Loucy (cell line): Measurements from ENCODE around the gene FAM241B.

Experiments used
- H2AFZ ChIP-seq: fragments of 200-600 bp; sonication (generic); 2 replicates; pipeline ENCODE4 v1.6.0; 2016; ENCODE audit warnings: antibody characterized with exemption, mild to moderate bottlenecking, low read length, moderate library complexity
- H3F3A ChIP-seq: fragments of 200-600 bp; 2 replicates; pipeline ENCODE4 v1.6.0; 2016; ENCODE audit warnings: antibody characterized with exemption, low read depth, mild to moderate bottlenecking
- H3K27me3 ChIP-seq: fragments of 200-600 bp; sonication (generic); 2 replicates; pipeline ENCODE4 v1.6.1; 2014; ENCODE audit warnings: low read length, mild to moderate bottlenecking; ENCODE audit not compliant: insufficient read depth, poor library complexity, severe bottlenecking
- H3K36me3 ChIP-seq: fragments of 200-600 bp; sonication (generic); 2 replicates; pipeline ENCODE4 v1.6.1; 2016; ENCODE audit warnings: low read length; ENCODE audit not compliant: insufficient read depth
- H3K4me1 ChIP-seq: fragments of 200-600 bp; sonication (generic); 2 replicates; pipeline ENCODE4 v1.5.1; 2014; ENCODE audit warnings: low read length, mild to moderate bottlenecking; ENCODE audit not compliant: insufficient read depth, poor library complexity, severe bottlenecking
- H3K4me2 ChIP-seq: fragments of 200-600 bp; sonication (generic); 2 replicates; pipeline ENCODE4 v1.6.0; 2014; ENCODE audit warnings: antibody characterized with exemption, low read length, low read depth, mild to moderate bottlenecking; ENCODE audit not compliant: poor library complexity, severe bottlenecking
- H3K4me3 ChIP-seq: fragments of 200-600 bp; sonication (generic); 2 replicates; pipeline ENCODE4 v1.5.1; 2014; ENCODE audit warnings: low read length, mild to moderate bottlenecking, mixed read lengths; ENCODE audit not compliant: poor library complexity, severe bottlenecking
- H3K79me2 ChIP-seq: fragments of 200-600 bp; sonication (generic); 2 replicates; pipeline ENCODE4 v1.6.1; 2014; ENCODE audit warnings: low read length; ENCODE audit not compliant: insufficient read depth
- H3K9ac ChIP-seq: fragments of 200-600 bp; sonication (generic); 2 replicates; pipeline ENCODE4 v1.6.0; 2014; ENCODE audit warnings: mild to moderate bottlenecking, low read depth, low read length, moderate library complexity; ENCODE audit not compliant: poor library complexity, severe bottlenecking
- H3K9me2 ChIP-seq: fragments of 200-600 bp; sonication (generic); replicated peaks from 2 replicates; pipeline ENCODE4 v1.6.1; 2016; ENCODE audit warnings: low read depth, low read length, mixed read lengths
- H3K9me3 ChIP-seq: fragments of 200-600 bp; sonication (generic); 2 replicates; pipeline ENCODE4 v1.6.1; 2014; ENCODE audit warnings: mild to moderate bottlenecking, antibody characterized with exemption, low read length, low read depth; ENCODE audit not compliant: insufficient read depth
- H4K20me1 ChIP-seq: fragments of 200-600 bp; sonication (generic); 2 replicates; pipeline ENCODE4 v1.6.0; 2014; ENCODE audit warnings: antibody characterized with exemption, low read length, mild to moderate bottlenecking; ENCODE audit not compliant: insufficient read depth, poor library complexity, severe bottlenecking
- CTCF ChIP-seq: fragments of 200-600 bp; sonication (generic); conservative IDR thresholded peaks from 2 replicates; pipeline ENCODE4 v1.5.1; 2014; ENCODE audit warnings: mild to moderate bottlenecking, antibody characterized with exemption, low read length
- EZH2phosphoT487 ChIP-seq: fragments of 200-600 bp; IDR thresholded peaks from 2 replicates; pipeline ENCODE4 v1.6.1; 2018; ENCODE audit warnings: antibody characterized with exemption, mild to moderate bottlenecking, moderate library complexity, borderline replicate concordance

FAM241B gene

GRCh38 chr10:69648461-69648860, 18.4 kb downstream of the FAM241B start:
- H3K9ac ChIP-seq: no peak overlapping the region
- 0 out of 2 replicates have a peak, but pooled peaks cover 3% of the 10 kb centered on the region for H3K9me3 ChIP-seq
- no peaks in the 10 kb centered on the region for H3K79me2 ChIP-seq
- no peak overlapping the region for H3K4me3 ChIP-seq
- no peaks in the 10 kb centered on the region for H4K20me1 ChIP-seq
- H3K36me3 ChIP-seq: no peaks in the 10 kb centered on the region
- TF ChIP-seq EZH2phosphoT487: no peak
- no peak for TF ChIP-seq CTCF
- H3K9me2 ChIP-seq: no peaks in the 10 kb centered on the region
- peaks cover 16% of the 10 kb centered on the region for H3K4me1 ChIP-seq
- H3F3A ChIP-seq: no peaks in the 10 kb centered on the region
- H3K27me3 ChIP-seq: no peaks in the 10 kb centered on the region
- H2AFZ ChIP-seq: no peak overlapping the region
- no peak overlapping the region for H3K4me2 ChIP-seq

GRCh38 chr10:69649786-69650550, 19.9 kb downstream of the FAM241B start:
- no peak for TF ChIP-seq CTCF
- no peak for TF ChIP-seq EZH2phosphoT487
- H3K4me2 ChIP-seq: peak overlapping the region; percentile 22

DNA sequence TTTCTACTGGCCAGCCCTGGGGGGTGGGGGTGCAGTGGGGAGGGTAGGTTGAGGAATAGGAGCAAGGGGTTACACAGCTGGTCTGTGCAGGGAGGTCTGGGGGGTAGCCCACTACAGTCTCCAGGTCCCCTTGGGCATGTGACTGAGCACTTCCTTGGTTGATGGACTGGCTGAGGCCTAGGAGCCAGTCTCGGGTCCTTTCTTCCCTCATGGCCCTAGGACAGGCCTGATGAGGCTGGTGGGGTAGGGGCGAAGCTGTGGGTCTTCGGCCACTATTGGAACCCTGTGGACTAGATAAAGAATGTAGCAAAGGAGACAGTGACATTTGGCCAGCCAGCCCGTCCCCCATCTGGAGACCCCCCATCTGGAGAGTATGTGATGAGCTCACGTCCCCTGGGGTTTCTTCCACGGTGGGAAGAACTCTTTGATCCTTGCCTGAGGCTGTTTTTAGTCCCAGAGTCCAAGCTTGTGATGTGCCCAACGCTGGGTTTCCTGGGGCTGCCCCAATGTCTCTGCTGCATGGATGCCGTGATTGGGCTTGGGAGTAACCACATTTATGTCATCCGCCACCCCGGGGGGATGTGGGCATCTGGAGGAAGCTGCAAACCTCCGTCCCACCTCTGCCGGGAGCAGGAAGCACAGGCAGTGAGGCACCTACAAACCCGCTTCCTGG, 20.7 kb downstream of the FAM241B start:
- Histone ChIP-seq H3K9me2 (no peaks in the 10 kb centered on the region), H3K9ac (no peak overlapping the region), H3K4me2 (peak overlapping the region; percentile 22), H3K79me2 (no peaks in the 10 kb centered on the region), H4K20me1 (no peaks in the 10 kb centered on the region), H3K27me3 (no peaks in the 10 kb centered on the region), H3F3A (no peaks in the 10 kb centered on the region), H3K36me3 (no peaks in the 10 kb centered on the region), H3K4me3 (no peak overlapping the region), H2AFZ (no peak overlapping the region; the same call in 1 of the 2 replicates), H3K9me3 (0 out of 2 replicates have a peak, but pooled peaks cover 3% of the 10 kb centered on the region), H3K4me1 (peaks cover 16% of the 10 kb centered on the region)
- TF ChIP-seq CTCF (no peak), EZH2phosphoT487 (no peak)

More at GRCh38 chr10:69649786-69650550, 19.9 kb downstream of the FAM241B start:
- no peaks in the 10 kb centered on the region for H3F3A ChIP-seq
- no peak overlapping the region for H3K4me3 ChIP-seq
- H2AFZ ChIP-seq: no peak overlapping the region; the same call in 1 of the 2 replicates
- H3K79me2 ChIP-seq: no peaks in the 10 kb centered on the region
- peaks cover 16% of the 10 kb centered on the region for H3K4me1 ChIP-seq
- no peaks in the 10 kb centered on the region for H4K20me1 ChIP-seq
- no peaks in the 10 kb centered on the region for H3K36me3 ChIP-seq
- H3K9ac ChIP-seq: no peak overlapping the region
- no peaks in the 10 kb centered on the region for H3K9me2 ChIP-seq
- 0 out of 2 replicates have a peak, but pooled peaks cover 3% of the 10 kb centered on the region for H3K9me3 ChIP-seq
- no peaks in the 10 kb centered on the region for H3K27me3 ChIP-seq
